Measurements from ENCODE around the gene MOBP.

The MOBP gene

GRCh38 chr3:39528844-39529243, 61.4 kb downstream of the MOBP start:
- no peak overlapping the region for H2AFZ ChIP-seq (ENCODE audit: low read length)
- no peak for TF ChIP-seq CTCF (IDR thresholded peaks at IDR 0.05; ENCODE audit: low read length)
- TF ChIP-seq EZH2 (IDR thresholded peaks at IDR 0.05; ENCODE audit: borderline replicate concordance, low read length): no peak

GRCh38 chr3:39529577-39529976, 62.1 kb downstream of the MOBP start:
- no peak overlapping the region for H3K27ac ChIP-seq (ENCODE audit: low read depth, low read length, poor library complexity, severe bottlenecking)
- no peak overlapping the region for H2AFZ ChIP-seq (ENCODE audit: low read length)
- H3K4me1 ChIP-seq (ENCODE audit: insufficient read depth, low read length, severe bottlenecking): no peaks in the 10 kb centered on the region
- H3F3A ChIP-seq (ENCODE audit: insufficient read depth, low read length): no peaks in the 10 kb centered on the region
- no peaks in the 10 kb centered on the region for H3K79me2 ChIP-seq (ENCODE audit: insufficient read depth, low read length)
- no peak overlapping the region for H3K4me3 ChIP-seq (ENCODE audit: low read depth, low read length, poor library complexity, severe bottlenecking)
- H3K4me2 ChIP-seq (ENCODE audit: low read length): no peak overlapping the region
- no peaks in the 10 kb centered on the region for H3K27me3 ChIP-seq (ENCODE audit: insufficient read depth, low read length)
- no peaks in the 10 kb centered on the region for H3K9me2 ChIP-seq (ENCODE audit: low read depth, low read length)
- no peaks in the 10 kb centered on the region for H4K20me1 ChIP-seq (ENCODE audit: insufficient read depth, low read length)
- no peak overlapping the region for H3K9ac ChIP-seq (ENCODE audit: low read length)
- peaks cover under 1% of the 10 kb centered on the region; the same call in 1 of the 2 replicates for H3K9me3 ChIP-seq (ENCODE audit: low read length)
- TF ChIP-seq CTCF (IDR thresholded peaks at IDR 0.05; ENCODE audit: low read length) (no peak), EZH2 (IDR thresholded peaks at IDR 0.05; ENCODE audit: borderline replicate concordance, low read length) (no peak)
- no peaks in the 10 kb centered on the region for H3K36me3 ChIP-seq (ENCODE audit: insufficient read depth, low read length)

More at GRCh38 chr3:39528844-39529243, 61.4 kb downstream of the MOBP start:
- Histone ChIP-seq H3K27me3 (ENCODE audit: insufficient read depth, low read length) (no peaks in the 10 kb centered on the region), H3K9me3 (ENCODE audit: low read length) (peaks cover 3% of the 10 kb centered on the region; the same call in 1 of the 2 replicates), H3F3A (ENCODE audit: insufficient read depth, low read length) (no peaks in the 10 kb centered on the region), H3K79me2 (ENCODE audit: insufficient read depth, low read length) (no peaks in the 10 kb centered on the region), H3K27ac (ENCODE audit: low read depth, low read length, poor library complexity, severe bottlenecking) (no peak overlapping the region), H3K4me2 (ENCODE audit: low read length) (no peak overlapping the region), H4K20me1 (ENCODE audit: insufficient read depth, low read length) (no peaks in the 10 kb centered on the region), H3K36me3 (ENCODE audit: insufficient read depth, low read length) (no peaks in the 10 kb centered on the region), H3K9me2 (ENCODE audit: low read depth, low read length) (no peaks in the 10 kb centered on the region), H3K4me1 (ENCODE audit: insufficient read depth, low read length, severe bottlenecking) (no peaks in the 10 kb centered on the region), H3K9ac (ENCODE audit: low read length) (no peak overlapping the region), H3K4me3 (ENCODE audit: low read depth, low read length, poor library complexity, severe bottlenecking) (no peak overlapping the region)

GRCh38 chr3:39531066-39531465, 63.6 kb downstream of the MOBP start:
- no peaks in the 10 kb centered on the region for H3K27me3 ChIP-seq (ENCODE audit: insufficient read depth, low read length)
- no peak overlapping the region for H3K27ac ChIP-seq (ENCODE audit: low read depth, low read length, poor library complexity, severe bottlenecking)
- no peaks in the 10 kb centered on the region for H3K4me1 ChIP-seq (ENCODE audit: insufficient read depth, low read length, severe bottlenecking)
- no peaks in the 10 kb centered on the region for H3K9me2 ChIP-seq (ENCODE audit: low read depth, low read length)
- no peaks in the 10 kb centered on the region for H3K79me2 ChIP-seq (ENCODE audit: insufficient read depth, low read length)
- no peak overlapping the region for H3K4me2 ChIP-seq (ENCODE audit: low read length)
- no peaks in the 10 kb centered on the region for H3K36me3 ChIP-seq (ENCODE audit: insufficient read depth, low read length)
- no peaks in the 10 kb centered on the region for H3F3A ChIP-seq (ENCODE audit: insufficient read depth, low read length)
- H3K4me3 ChIP-seq (ENCODE audit: low read depth, low read length, poor library complexity, severe bottlenecking): no peak overlapping the region
- no peaks in the 10 kb centered on the region for H4K20me1 ChIP-seq (ENCODE audit: insufficient read depth, low read length)
- H3K9me3 ChIP-seq (ENCODE audit: low read length): no peaks in the 10 kb centered on the region
- H2AFZ ChIP-seq (ENCODE audit: low read length): no peak overlapping the region
- H3K9ac ChIP-seq (ENCODE audit: low read length): no peak overlapping the region
- no peak for TF ChIP-seq EZH2 (IDR thresholded peaks at IDR 0.05; ENCODE audit: borderline replicate concordance, low read length)
- no peak for TF ChIP-seq CTCF (IDR thresholded peaks at IDR 0.05; ENCODE audit: low read length)
